MM.1S (cell line): ENCODE results near the gene SLC39A2.

ENCODE experiments used
- EZH2phosphoT487 ChIP-seq: fragments of 300-600 bp; sonication (generic); IDR thresholded peaks from 2 replicates; pipeline ENCODE4 v1.6.1; 2018; ENCODE audit warnings: antibody characterized with exemption, low read length
- TF ChIP-seq, protein P1 (sequence below): fragments of 300-600 bp; sonication (generic); IDR thresholded peaks from 2 replicates; pipeline ENCODE4 v1.5.1; 2016; ENCODE audit warnings: antibody characterized with exemption, low read length, mixed read lengths

DNA sequence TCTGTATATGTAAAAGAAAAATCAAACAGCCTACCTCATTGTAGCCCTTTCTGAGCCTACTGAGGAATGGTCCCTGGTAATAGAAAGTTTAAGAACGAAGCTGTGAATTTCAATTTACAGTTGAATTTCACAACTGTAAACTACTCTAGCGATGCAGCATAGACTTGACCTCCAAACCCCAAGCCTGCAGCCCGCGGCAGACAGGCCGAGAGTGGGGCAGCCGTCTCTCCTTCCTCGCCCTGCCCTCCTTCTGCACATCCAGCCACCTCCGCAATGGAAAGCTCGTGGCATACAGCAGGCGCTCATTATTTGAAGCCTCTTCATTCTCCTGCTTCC lies 28.5 kb upstream of the SLC39A2 start:
- TF ChIP-seq, protein P1, sequence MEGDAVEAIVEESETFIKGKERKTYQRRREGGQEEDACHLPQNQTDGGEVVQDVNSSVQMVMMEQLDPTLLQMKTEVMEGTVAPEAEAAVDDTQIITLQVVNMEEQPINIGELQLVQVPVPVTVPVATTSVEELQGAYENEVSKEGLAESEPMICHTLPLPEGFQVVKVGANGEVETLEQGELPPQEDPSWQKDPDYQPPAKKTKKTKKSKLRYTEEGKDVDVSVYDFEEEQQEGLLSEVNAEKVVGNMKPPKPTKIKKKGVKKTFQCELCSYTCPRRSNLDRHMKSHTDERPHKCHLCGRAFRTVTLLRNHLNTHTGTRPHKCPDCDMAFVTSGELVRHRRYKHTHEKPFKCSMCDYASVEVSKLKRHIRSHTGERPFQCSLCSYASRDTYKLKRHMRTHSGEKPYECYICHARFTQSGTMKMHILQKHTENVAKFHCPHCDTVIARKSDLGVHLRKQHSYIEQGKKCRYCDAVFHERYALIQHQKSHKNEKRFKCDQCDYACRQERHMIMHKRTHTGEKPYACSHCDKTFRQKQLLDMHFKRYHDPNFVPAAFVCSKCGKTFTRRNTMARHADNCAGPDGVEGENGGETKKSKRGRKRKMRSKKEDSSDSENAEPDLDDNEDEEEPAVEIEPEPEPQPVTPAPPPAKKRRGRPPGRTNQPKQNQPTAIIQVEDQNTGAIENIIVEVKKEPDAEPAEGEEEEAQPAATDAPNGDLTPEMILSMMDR, result no peak
- TF ChIP-seq EZH2phosphoT487, result no peak
